Neural cell (in vitro differentiated cells): ENCODE results near the gene SH3D19. TPM values are rescaled to one million over a fixed set of nuclear protein-coding genes. Genes with fewer than 3 reads are reported as not detected.

Experiments
- H2AFZ ChIP-seq: fragments of 200-600, 300-800 bp; sonication (generic), shearing (Covaris generic); 2 replicates; pipeline ENCODE4 v1.6.0; 2014; ENCODE audit warnings: low read depth, mild to moderate bottlenecking, antibody characterized with exemption, low read length, moderate library complexity
- H3F3A ChIP-seq: fragments of 200-600 bp; shearing (Covaris generic); 2 replicates; pipeline ENCODE4 v1.6.1; 2016; ENCODE audit warnings: mild to moderate bottlenecking, moderate library complexity, mixed read lengths, antibody characterized with exemption, low read length; ENCODE audit not compliant: insufficient read depth, poor library complexity, severe bottlenecking
- H3K27ac ChIP-seq: fragments of 200-600, 300-800 bp; sonication (generic), shearing (Covaris generic); 2 replicates; pipeline ENCODE4 v1.5.1; 2014; ENCODE audit warnings: mild to moderate bottlenecking, low read length, moderate library complexity
- H3K27me3 ChIP-seq: fragments of 300-800, 200-600 bp; sonication (generic), shearing (Covaris generic); 2 replicates; pipeline ENCODE4 v1.6.0; 2014; ENCODE audit warnings: mild to moderate bottlenecking, low read depth, low read length, moderate library complexity; ENCODE audit not compliant: insufficient read depth
- H3K36me3 ChIP-seq: fragments of 300-800, 200-600 bp; sonication (generic), shearing (Covaris generic); 2 replicates; pipeline ENCODE4 v1.5.1; 2014; ENCODE audit warnings: mild to moderate bottlenecking, antibody characterized with exemption, low read length, moderate library complexity; ENCODE audit not compliant: insufficient read depth
- H3K4me2 ChIP-seq: fragments of 300-800, 200-600 bp; sonication (generic), shearing (Covaris generic); 2 replicates; pipeline ENCODE4 v1.6.0; 2014; ENCODE audit warnings: mild to moderate bottlenecking, low read length
- H3K4me3 ChIP-seq: fragments of 300-800, 200-600 bp; sonication (generic), shearing (Covaris generic); 2 replicates; pipeline ENCODE4 v1.5.1; 2014; ENCODE audit warnings: mild to moderate bottlenecking, low read length, moderate library complexity
- H3K79me2 ChIP-seq: fragments of 200-600 bp; shearing (Covaris generic); replicated peaks from 2 replicates; pipeline ENCODE4 v1.6.0; 2014; ENCODE audit warnings: mild to moderate bottlenecking, low read length, moderate library complexity; ENCODE audit not compliant: insufficient read depth
- H3K9ac ChIP-seq: fragments of 300-800, 200-600 bp; sonication (generic), shearing (Covaris generic); 2 replicates; pipeline ENCODE4 v1.6.1; 2016; ENCODE audit warnings: mild to moderate bottlenecking, low read length, mixed read lengths
- H3K9me2 ChIP-seq: fragments of 200-600 bp; shearing (Covaris generic); 2 replicates; pipeline ENCODE4 v1.6.1; 2016; ENCODE audit warnings: mild to moderate bottlenecking, low read length, mixed read lengths; ENCODE audit not compliant: insufficient read depth
- H3K9me3 ChIP-seq: fragments of 200-600, 300-800 bp; sonication (generic), shearing (Covaris generic); 2 replicates; pipeline ENCODE4 v1.6.1; 2016; ENCODE audit warnings: mild to moderate bottlenecking, mixed run types, low read length, moderate library complexity, mixed read lengths
- H4K20me1 ChIP-seq: fragments of 200-600 bp; shearing (Covaris generic); 2 replicates; pipeline ENCODE4 v1.6.1; 2016; ENCODE audit warnings: mild to moderate bottlenecking, mixed run types; ENCODE audit not compliant: insufficient read depth
- CTCF ChIP-seq: fragments of 450-650 bp; IDR thresholded peaks from 2 replicates; pipeline ENCODE4 v1.5.1; 2014; ENCODE audit warnings: antibody characterized with exemption, mild to moderate bottlenecking, moderate library complexity; ENCODE audit not compliant: poor library complexity, severe bottlenecking
- EP300 ChIP-seq: fragments of 450-650 bp; conservative IDR thresholded peaks from 2 replicates; pipeline ENCODE4 v1.6.1; 2014; ENCODE audit warnings: antibody characterized with exemption, mild to moderate bottlenecking, moderate library complexity; ENCODE audit not compliant: poor library complexity, severe bottlenecking
- EZH2 ChIP-seq: fragments of 200-600, 300-800 bp; shearing (Covaris generic), sonication (generic); IDR thresholded peaks from 2 replicates; pipeline ENCODE4 v1.6.1; 2014; ENCODE audit warnings: antibody characterized with exemption, low read length, borderline replicate concordance, mild to moderate bottlenecking; ENCODE audit not compliant: insufficient read depth, poor library complexity, severe bottlenecking
- MXI1 ChIP-seq: fragments of 450-650 bp; conservative IDR thresholded peaks from 2 replicates; pipeline ENCODE4 v1.6.1; 2014; ENCODE audit warnings: antibody characterized with exemption, mild to moderate bottlenecking; ENCODE audit not compliant: poor library complexity, severe bottlenecking
- POLR2AphosphoS5 ChIP-seq: IDR thresholded peaks from 2 replicates; pipeline ENCODE4 v1.6.1; 2012
- RAD21 ChIP-seq: fragments of 450-650 bp; conservative IDR thresholded peaks from 2 replicates; pipeline ENCODE4 v1.6.1; 2014; ENCODE audit warnings: antibody characterized with exemption, mild to moderate bottlenecking, moderate library complexity
- SMC3 ChIP-seq: fragments of 450-650 bp; conservative IDR thresholded peaks from 2 replicates; pipeline ENCODE4 v1.6.1; 2014; ENCODE audit warnings: antibody characterized with exemption, mild to moderate bottlenecking, moderate library complexity; ENCODE audit not compliant: poor library complexity
- TAF1 ChIP-seq: IDR thresholded peaks from 2 replicates; pipeline ENCODE4 v1.6.1; 2012; ENCODE audit warnings: low read depth
- polyA plus RNA-seq: library from polyadenylated mRNA; depleted of rRNA; stranded (reverse); fragments of >200 nt; gene quantifications from 2 replicates; pipeline ENCODE4 v1.2.3, GENCODE V29; 2014
- TF ChIP-seq, protein P1 (sequence below): IDR thresholded peaks from 2 replicates; pipeline ENCODE4 v1.6.1; 2012; ENCODE audit warnings: borderline replicate concordance

Gene SH3D19
- polyA plus RNA-seq, 1 donor from 2014 or later = 0.46 TPM

DNA sequence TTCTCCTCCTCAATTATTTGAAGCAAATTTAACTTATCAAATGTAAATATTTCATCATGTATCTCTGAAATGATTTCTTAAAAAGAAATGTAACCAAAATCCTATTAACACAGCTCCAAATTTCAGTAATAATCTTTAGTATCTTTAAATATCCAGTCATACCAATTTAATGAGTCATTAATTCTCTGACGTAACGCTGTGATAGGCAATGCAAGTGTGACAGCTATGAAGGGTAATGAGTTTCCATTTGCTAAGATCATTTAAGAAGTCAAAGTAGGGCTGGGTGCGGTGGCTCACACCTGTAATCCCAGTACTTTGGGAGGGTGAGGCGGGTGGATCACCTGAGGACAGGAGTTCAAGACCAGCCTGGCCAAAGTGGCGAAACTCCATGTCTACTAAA lies 210.4 kb downstream of the SH3D19 start:
- TF ChIP-seq CTCF (no peak), RAD21 (no peak), MXI1 (no peak), POLR2AphosphoS5 (no peak), TAF1 (no peak), SMC3 (no peak)
- H3F3A ChIP-seq = no peaks in the 10 kb centered on the region
- H3K27ac ChIP-seq = no peak overlapping the region
- no peaks in the 10 kb centered on the region for H3K9me2 ChIP-seq
- H4K20me1 ChIP-seq = no peaks in the 10 kb centered on the region
- H3K9ac ChIP-seq = no peak overlapping the region
- no peaks in the 10 kb centered on the region for H3K9me3 ChIP-seq
- no peaks in the 10 kb centered on the region for H3K27me3 ChIP-seq
- no peak overlapping the region for H3K4me3 ChIP-seq
- H3K36me3 ChIP-seq = no peaks in the 10 kb centered on the region
- no peak overlapping the region for H3K4me2 ChIP-seq
- no peak overlapping the region for H2AFZ ChIP-seq
- no peaks in the 10 kb centered on the region for H3K79me2 ChIP-seq

DNA sequence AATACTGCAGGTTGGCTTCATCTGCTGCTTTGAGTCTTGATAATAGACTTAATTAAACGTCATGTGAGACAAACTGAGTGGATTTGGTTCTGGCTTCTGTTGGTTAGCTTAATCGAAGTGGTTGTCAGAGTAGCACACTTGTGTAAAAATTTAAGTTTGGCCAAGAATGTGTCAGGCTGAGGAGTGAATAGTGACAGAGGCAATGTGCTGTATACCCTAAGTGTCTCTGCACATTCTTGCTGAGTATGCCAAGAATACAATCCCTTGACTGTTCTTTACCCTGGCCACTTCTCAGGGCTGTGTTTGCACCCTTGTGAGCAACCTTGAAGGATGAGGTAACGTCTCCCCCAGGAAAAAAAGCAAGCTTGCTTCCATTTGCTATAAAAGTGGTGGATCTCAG lies 211.1 kb downstream of the SH3D19 start:
- Histone ChIP-seq H3K79me2 (no peaks in the 10 kb centered on the region), H3K4me2 (no peak overlapping the region)

More for the DNA sequence above, 211.1 kb downstream of the SH3D19 start:
- Histone ChIP-seq H2AFZ (no peak overlapping the region), H3K4me3 (no peak overlapping the region), H3K9me2 (no peaks in the 10 kb centered on the region), H4K20me1 (no peaks in the 10 kb centered on the region), H3F3A (no peaks in the 10 kb centered on the region), H3K9me3 (no peaks in the 10 kb centered on the region), H3K36me3 (no peaks in the 10 kb centered on the region), H3K27ac (no peak overlapping the region), H3K27me3 (no peaks in the 10 kb centered on the region), H3K9ac (no peak overlapping the region)
- TF ChIP-seq MXI1 (no peak), TAF1 (no peak), EP300 (no peak), SMC3 (no peak), RAD21 (no peak), CTCF (no peak), EZH2 (no peak), POLR2AphosphoS5 (no peak)
- TF ChIP-seq, protein P1, sequence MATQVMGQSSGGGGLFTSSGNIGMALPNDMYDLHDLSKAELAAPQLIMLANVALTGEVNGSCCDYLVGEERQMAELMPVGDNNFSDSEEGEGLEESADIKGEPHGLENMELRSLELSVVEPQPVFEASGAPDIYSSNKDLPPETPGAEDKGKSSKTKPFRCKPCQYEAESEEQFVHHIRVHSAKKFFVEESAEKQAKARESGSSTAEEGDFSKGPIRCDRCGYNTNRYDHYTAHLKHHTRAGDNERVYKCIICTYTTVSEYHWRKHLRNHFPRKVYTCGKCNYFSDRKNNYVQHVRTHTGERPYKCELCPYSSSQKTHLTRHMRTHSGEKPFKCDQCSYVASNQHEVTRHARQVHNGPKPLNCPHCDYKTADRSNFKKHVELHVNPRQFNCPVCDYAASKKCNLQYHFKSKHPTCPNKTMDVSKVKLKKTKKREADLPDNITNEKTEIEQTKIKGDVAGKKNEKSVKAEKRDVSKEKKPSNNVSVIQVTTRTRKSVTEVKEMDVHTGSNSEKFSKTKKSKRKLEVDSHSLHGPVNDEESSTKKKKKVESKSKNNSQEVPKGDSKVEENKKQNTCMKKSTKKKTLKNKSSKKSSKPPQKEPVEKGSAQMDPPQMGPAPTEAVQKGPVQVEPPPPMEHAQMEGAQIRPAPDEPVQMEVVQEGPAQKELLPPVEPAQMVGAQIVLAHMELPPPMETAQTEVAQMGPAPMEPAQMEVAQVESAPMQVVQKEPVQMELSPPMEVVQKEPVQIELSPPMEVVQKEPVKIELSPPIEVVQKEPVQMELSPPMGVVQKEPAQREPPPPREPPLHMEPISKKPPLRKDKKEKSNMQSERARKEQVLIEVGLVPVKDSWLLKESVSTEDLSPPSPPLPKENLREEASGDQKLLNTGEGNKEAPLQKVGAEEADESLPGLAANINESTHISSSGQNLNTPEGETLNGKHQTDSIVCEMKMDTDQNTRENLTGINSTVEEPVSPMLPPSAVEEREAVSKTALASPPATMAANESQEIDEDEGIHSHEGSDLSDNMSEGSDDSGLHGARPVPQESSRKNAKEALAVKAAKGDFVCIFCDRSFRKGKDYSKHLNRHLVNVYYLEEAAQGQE = no peak
